Cardiac septum (tissue), 1 donor: ENCODE measurements around the gene C10orf90. TPM values are rescaled to one million over a fixed set of nuclear protein-coding genes. Genes with fewer than 3 reads are reported as not detected.

Experiments
- DNase-seq: peaks from one replicate; pipeline ENCODE4 v3.0.0-alpha.2; 2020; ENCODE audit warnings: low spot score
- intact Hi-C: fragments of 100-400 bp; cut with DNase I; formaldehyde crosslinking; loops from one replicate; pipeline ENCODE4 v1.14.0; 2022
- total RNA-seq: library from RNA; stranded (reverse); fragmentation: NEBNext Ultra II Directional; extraction: Animal tissue kit (Norgen Biotek cat#: 25700); gene quantifications from one replicate; pipeline ENCODE4 v1.2.1, GENCODE V29; 2021
- donor health status: DM: no; HTN: no; CAD: no.

C10orf90 gene
- total RNA-seq, 1 donor from 2014 or later: not detected

DNA sequence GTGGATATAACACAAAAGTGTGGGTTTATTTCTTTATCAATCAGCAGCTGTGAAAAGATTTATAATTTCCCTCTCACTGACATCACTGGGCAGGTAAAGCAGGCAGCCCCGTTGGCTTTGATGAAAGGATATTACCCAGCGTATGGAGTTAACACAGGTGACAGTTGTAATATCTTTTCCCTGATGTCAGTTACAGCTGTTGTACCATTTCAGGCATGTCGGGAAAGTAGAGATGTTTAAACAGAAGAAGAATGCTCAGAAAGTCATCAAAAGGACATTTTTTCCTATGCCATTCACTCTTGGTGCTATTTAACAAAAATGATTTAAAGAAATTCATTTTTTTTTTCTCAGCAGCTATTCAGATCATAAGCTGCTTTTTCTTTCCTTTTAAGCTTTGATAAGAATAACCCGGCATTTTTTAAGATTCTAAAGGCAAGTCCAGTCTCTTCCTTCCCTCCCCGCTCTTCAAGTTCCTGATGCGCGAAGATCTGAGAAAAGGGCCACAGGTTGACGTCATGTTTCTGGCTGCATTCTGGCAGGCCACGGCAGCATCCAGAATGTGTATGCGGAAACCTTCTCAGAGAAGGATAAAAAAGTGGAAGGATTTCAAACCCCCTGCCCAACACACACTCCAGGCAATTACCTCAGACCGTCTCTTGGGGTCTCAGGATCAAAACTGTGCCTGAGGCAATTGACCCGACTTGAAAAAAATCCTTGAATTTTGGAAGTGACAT is 249.8 kb downstream of the C10orf90 start:
- DNase-seq: no peak
- intact Hi-C loops: no loop called here

DNA sequence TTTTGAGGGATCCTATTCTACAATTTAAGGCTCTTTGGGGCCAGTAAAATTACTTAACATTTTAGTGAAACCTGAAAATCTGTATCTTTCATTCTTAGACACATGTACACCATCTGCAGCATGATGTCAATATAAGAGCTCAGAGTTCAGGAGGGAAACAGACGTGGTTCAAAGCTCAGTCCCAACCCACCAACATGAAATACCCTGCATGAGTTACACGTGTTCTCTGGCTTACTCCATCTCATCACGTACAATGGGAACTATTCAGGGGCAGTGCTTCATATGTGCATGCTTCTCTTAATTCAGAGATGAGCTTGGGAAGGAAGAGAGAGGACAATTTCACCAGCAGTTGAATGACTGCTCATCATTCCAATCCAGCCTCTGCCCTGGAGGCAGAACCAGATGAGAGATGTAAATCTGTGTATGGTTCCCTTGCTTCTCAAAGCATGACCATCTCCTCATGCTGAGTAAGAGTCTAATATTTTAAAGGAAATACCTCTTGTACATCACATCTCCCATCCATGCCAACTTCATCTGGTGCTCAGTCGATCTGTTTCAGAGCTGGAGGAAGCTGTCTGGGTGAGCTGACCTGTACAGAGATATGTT is 253.2 kb downstream of the C10orf90 start:
- intact Hi-C loops: no loop called here
- no peak for DNase-seq

DNA sequence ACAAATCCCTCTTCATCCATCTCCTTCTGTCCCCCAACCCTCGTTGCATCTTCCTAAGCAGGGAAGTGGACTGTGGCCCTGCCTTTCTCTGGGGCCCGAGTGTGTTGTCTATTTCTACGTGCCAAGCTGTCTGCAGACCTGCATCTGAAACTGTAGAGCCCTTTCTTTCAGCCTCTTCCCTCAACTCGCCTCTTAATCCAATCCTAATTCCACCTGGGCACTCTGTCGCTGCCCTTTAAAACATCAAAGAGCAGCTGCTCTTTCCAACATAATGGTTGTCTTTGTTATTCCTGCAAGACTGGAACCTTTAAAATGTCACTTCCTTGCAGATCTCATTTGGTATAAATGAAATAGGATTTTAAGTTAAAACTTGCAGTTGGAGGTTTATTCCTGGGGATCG is 260.7 kb downstream of the C10orf90 start:
- intact Hi-C loops: no loop called here
- DNase-seq: no peak

DNA sequence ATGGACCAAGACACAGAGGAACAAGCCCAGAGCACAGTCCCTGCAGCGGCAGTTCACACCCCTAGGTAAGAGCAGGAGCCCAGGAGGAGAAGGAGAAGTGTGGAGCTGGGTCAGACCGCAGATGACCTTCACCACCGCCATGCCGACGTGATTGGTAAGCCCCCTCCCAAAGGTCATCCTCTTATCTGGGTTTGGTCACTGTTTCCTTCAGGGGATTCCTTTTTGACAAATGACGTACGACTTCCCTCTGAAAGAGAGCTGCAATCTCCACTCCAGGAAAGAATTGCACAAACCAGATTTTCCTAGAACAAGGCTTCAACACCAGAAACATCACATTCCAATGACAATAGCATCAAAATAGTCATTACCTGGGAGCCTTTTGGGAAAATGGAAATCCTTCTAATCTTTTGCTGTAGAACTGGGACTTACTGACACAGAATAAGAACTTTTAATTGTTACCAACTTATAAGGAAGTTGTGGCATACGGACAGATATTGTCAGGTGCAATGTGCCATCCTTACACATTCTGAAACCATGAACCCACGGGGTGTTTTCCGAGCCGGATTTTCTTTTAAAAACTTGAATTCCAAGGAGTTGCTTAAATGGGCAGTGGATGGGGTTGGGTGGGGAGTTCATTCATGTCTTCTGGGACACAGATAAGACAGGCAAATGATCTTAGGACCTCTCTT is 261.4 kb downstream of the C10orf90 start:
- intact Hi-C loops: no loop called here
- no peak for DNase-seq

DNA sequence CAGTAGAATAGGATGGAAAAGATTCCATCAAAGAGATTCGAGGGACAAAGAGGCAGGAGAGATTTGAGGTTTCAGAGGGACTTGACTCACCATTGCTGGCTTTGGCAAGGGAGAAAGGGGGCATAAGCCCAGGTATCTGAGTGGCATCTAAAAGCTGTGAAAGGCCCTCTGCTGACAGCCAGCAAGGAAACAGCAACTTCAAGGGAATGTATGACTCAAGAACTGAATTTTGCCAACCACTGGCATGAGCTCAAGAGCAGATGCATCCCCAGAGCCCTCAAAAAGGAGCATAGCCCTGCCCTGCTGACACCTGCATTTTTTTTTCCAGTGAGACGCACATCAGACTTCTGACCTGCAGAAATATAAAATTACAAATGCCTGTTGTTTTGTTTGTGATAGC is 262.7 kb downstream of the C10orf90 start:
- DNase-seq: no peak
- intact Hi-C loops: no loop called here

DNA sequence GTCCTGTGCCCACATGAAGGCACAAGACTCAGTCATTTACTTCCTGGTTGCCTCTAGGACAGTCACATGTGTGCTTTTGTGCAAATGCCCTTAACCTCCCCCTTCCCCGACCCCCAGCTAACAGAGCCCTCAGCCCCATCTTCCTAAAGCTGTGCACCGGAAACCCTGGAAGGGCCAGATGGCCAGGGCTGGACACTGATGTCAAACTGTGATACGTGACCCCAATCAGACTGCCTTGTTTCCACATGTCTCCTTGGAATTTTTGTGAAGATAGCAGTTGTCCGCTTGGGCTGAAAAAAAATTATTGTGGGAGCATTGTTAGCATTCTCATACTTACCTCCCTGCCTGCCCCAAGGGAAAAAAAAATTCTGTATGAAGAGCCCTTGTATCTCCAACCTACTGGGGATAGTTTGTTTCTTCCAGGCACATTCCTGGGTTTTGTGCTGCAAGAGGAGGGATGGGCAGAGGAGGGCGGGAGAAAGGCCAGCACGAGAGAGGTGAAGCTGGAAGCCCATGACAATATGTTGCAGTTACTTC is 265.2 kb downstream of the C10orf90 start:
- no peak for DNase-seq
- intact Hi-C loops: no loop called here

DNA sequence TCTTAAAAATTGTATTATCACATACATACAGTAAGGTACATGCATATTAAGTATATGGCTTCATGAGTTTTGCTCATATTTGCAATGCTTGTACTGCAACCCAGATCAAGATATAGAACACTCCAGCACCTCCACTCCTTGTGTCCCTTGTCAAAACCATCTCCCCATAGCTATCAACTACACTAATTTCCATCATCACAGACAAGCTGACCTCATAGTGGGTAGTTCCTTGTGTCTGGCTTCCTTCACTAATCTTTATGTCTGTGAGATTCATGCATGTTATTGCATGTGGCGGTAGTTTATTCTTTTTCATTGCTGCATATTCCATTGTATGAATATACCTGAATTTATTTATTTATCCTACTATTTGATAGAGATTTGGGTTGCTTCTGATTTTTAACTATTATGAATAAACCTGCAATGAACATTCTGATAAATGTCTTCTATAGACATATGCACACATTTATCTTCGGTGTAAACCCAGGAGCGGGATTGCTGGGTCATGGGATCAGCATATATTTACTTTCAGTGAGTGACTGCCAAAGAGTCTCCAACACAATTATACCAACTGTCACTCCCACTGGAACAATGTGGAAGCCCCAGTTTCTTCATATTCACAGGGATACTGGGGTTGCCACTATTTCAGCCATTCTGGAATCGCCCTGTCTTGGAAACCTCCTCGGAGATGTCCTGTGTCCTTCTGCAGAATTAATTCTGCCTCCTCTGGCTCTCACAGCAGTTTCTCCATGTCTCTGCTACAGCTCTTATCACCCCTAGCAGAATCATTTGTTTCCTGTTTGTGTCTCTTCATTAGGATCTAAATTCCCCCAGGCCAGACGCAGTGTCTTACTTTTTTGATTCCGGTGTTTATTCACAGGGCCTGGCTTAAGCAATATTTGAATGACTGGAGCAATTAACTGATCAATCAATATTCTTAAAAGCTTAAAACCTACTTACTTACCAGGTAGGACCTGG is 267.5 kb downstream of the C10orf90 start:
- intact Hi-C loops: no loop called here
- no peak for DNase-seq

DNA sequence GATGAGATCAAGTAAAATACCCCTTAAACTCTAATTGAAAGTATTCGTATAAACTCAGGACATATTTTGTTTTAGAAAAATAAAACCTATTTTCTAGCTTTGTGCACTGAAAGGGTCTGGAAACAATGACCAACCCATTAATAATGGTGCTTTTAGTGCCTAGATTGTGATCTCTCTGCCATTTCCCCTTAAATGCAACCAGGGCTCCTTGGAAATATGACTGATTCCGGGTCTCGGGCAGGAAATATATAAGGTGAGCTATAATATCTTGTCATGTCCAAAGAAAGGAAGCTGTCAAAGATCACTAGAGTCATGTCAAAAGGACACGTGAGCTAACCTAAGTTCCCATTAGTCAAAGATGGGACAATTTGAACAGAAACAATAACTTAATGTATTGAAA is 269.9 kb downstream of the C10orf90 start:
- no peak for DNase-seq
- intact Hi-C loops: no loop called here

DNA sequence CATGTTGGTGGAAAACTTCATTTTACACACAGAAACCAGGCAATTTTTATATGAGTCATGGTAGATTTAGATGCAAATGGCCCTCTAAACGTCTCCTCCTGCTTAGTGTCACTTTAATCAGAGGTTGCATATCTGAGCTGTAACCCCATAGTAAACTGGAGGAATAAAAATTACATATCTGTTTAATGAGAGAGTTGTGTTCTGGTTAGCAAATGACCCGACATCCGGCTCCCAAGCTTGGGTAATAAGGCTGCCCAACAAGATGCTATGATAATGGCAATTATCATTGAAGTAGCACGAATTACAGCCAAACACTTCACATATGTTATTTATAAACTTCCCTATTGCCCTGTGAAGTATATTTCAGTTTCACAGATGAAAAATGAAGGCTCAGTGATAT is 271.6 kb downstream of the C10orf90 start:
- no peak for DNase-seq
- intact Hi-C loops: no loop called here

DNA sequence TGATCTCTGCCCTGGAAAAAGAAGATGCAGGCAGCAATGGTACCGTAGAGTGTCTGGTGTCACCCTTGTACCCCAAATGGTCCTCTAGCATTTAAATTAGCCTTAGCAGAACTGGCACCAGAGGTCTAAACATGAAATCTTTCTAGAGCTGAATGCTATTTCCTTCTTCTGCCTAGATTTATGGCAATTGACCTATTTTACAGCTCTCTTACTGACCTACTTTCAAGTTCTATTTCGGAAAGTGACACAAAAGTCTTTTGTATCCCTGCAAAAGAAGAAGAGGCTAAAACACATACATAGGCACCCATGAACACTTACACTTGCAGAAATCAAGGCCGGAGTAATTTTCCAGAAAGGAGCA is 272.1 kb downstream of the C10orf90 start:
- intact Hi-C loops: no loop called here
- no peak for DNase-seq

DNA sequence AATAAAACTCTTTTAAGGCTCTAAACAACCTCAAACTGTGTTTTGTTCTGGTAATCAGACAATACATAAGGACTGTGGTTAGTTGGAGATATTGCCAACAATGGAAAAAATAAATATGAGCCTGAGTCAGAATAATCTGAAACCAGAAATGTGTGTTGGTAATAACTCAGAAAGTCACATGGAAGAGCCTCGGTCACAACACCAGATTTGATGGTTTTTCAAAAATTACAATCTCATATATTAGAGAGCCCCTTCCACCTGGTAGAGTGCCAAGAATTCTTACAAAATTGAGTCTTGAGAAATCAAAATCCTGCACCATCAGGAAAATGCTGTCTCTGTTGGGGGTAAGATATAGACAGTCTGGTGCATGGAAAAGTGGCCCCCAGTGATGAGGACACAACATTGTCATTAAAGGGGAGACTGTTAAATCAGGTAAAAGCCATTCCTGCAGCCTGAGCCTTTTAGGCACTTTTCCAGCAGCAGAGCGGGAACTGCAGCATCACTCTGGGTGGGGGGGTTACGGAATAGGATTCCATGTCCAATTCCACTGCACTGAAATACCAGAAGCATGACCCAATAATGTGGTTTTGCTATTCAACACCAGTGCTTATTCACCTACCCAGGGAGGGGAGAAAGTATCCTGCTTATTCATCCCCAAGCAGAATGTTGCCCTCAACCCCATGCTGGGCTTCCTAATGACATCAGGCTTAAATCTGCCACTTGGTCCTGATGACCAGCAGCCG is 272.7 kb downstream of the C10orf90 start:
- intact Hi-C loops: no loop called here
- no peak for DNase-seq

DNA sequence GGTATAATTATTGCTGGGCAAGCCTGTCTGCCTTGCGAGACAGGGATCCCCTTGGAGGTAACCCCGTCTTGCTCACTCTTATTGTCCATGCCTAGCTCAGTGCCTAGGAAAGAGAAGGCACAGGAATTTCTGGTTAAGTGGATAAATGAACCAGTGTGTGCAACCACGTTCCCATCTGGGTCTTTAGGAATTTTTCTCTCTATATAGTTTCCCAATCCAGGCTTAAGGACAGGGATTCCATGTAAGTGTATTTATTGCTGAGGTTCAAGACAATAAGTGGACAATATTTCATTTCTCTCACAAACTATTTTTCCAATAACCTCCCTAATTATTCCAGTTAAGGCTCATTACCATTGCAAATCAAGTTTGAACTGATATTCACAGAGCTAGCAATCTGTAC is 273.3 kb downstream of the C10orf90 start:
- DNase-seq: no peak
- intact Hi-C loops: no loop called here

DNA sequence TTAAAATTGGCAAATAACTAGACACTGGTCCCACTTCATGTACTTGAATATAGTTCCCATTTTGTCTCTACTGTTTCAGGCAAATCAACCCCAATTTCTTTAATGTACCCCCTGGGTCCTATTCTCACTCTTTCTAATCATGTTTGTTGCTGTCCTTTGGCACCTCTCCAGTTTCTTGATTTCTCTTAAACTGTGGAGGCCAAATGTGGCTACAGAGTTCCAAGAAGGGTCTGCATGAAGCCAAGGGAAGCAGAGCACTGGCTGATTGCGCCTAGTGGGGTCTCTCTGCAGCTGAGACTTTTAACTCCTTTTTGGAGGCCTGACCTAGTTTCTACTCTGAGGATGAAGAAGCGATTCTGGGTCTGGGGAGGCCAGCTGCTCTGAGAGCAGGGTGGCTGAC is 275.5 kb downstream of the C10orf90 start:
- intact Hi-C loops: no loop called here
- no peak for DNase-seq

DNA sequence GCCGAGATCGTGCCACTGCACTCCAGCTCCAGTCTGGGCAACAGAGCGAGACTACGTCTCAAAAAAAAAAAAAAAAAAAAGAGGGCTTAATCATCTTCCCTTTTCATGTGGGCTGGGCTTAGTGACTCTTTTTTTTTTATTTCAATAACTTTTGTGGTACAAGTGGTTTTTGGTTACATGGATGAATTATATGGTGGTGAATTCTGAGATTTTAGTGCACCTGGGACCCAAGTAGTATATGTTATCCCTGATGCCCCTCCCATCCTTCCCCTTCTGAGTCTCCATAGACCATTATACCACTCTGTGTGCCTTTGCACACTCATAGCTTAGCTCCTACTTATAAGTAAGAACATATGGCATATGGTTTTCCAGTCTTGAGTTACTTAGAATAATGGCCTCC is 277.4 kb downstream of the C10orf90 start:
- intact Hi-C loops: no loop called here
- no peak for DNase-seq

DNA sequence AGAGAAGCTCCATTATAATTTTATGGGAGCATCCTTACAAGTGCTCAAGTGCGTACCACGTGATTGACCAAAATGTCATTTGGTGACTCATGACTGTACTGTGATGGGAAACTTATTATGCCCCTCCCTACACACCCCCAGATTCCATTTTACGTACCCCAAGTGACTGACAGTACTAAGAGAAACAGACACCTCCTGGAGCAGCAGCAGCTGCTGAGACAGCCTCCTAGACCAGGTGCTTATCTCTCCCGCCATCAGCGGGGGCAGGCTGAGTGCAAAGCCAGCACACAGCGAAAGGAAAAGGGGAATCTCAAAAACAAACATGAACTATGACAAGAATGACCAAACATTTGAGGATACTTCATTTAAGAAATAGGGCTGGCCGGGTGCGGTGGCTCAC is 278.0 kb downstream of the C10orf90 start:
- intact Hi-C loops: no loop called here
- DNase-seq: no peak

DNA sequence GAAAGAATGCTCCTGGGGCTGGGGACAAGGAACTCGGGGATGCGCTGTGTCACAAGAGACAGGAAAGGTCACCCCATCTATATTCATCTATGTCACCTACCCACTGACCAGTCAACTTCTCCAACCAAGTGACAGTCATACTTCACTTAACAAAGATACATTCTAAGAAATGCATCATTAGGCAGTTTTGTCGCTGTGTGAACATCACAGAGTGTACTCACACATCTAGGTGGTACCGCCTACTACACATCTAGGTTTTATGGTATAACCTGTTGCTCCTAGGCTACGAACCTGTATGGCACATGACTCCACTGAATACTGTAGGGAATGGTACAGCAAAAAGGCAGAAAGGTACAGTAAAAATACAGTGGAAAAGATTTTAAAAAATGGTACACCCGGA is 278.4 kb downstream of the C10orf90 start:
- DNase-seq: no peak
- intact Hi-C loops: no loop called here

DNA sequence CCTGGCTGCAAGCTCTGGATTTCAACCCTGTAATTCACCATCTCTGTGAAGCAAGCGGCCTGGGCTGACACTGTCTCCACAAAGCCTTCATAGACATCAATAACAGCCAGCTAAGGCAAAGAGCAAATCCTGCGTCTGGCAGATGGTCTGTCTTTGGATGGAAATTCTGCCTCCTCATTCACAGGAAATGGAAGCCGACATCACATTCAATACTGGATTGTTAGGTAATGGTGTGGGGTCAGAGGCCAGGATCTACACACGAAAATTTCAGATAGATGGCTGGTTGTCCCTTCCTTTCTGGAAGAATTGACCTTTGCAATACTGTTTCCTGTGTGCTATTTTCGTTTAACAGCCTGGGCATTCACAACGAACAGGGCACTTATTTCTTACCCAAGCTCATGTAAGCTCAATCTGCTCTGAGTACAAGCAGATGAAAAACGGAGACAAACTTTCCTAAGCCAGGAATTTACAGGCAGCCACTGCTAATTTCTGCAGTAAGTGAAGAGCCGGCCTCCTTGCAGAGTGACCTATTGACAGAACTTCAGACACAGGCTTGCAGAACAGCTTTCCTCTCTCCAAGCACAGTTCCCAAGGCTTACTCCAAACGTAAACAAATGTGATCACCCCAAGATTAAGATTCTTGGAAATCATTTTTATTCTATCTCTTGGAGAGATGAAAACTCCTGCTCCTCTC is 279.2 kb downstream of the C10orf90 start:
- intact Hi-C loops: no loop called here
- DNase-seq: no peak

DNA sequence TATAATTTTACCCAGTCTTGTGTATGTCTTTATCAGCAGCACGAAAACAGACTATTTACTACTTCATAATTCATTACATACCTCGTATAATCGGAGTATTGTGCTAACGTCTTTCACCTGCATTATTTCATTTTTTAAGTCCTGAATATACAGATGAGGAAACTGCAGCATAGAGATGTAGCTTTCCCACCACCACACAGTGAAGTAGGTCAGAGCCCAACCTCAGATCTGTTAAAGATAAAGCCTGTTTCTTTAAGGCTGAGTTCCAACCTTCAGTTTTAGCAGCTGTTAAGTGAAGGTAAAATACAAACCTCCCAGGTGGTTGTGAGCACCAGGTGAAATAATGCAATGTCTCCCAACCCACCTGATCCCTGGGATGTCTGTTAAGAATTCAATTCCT is 280.2 kb downstream of the C10orf90 start:
- intact Hi-C loops: no loop called here
- DNase-seq: no peak
